Fibroblast of pulmonary artery (primary cell): ENCODE results near the gene YJU2.
"Not testable (repeated sequence)": the region's sequence is repeated elsewhere in the genome, so short reads cannot be mapped to it uniquely, and the experiment has no call there.

Experiments used
- DNase-seq: peaks from one replicate; pipeline ENCODE4 v3.0.0-alpha.2; 2010; ENCODE audit warnings: low read depth
- H3K4me3 ChIP-seq: replicated peaks from 2 replicates; pipeline ENCODE4 v1.5.1; 2011; ENCODE audit warnings: low read depth, mild to moderate bottlenecking, control low read depth, low read length, moderate library complexity
- TF ChIP-seq, protein P1 (sequence below): IDR thresholded peaks from 2 replicates; pipeline ENCODE4 v1.5.1; 2011; ENCODE audit warnings: mild to moderate bottlenecking, control low read depth, low read length, inconsistent platforms; ENCODE audit errors: missing control alignments

The YJU2 gene

DNA sequence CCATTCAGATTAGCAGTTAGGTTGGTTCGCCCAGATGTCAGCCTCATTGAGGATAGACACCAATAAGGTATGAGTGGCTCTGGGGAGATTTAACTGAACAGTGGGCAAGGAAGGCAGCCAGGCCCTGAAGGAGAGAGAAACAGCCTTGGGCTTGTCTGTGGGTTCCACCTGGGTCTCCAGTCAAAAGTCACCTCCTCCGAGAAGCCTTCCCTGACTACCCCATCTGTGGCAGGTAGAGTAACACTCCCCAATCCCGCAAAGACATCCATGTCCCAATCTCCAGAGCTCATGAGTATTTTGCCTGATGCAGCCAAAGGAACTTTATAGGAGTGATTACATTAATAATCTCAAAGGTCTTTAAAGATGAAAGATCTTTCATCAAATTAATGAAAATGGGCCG, 8.0 kb upstream of the YJU2 start:
- no peak for DNase-seq
- TF ChIP-seq, protein P1, sequence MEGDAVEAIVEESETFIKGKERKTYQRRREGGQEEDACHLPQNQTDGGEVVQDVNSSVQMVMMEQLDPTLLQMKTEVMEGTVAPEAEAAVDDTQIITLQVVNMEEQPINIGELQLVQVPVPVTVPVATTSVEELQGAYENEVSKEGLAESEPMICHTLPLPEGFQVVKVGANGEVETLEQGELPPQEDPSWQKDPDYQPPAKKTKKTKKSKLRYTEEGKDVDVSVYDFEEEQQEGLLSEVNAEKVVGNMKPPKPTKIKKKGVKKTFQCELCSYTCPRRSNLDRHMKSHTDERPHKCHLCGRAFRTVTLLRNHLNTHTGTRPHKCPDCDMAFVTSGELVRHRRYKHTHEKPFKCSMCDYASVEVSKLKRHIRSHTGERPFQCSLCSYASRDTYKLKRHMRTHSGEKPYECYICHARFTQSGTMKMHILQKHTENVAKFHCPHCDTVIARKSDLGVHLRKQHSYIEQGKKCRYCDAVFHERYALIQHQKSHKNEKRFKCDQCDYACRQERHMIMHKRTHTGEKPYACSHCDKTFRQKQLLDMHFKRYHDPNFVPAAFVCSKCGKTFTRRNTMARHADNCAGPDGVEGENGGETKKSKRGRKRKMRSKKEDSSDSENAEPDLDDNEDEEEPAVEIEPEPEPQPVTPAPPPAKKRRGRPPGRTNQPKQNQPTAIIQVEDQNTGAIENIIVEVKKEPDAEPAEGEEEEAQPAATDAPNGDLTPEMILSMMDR: no peak
- no peak overlapping the region for H3K4me3 ChIP-seq

GRCh38 chr19:4241824-4242430, 5.0 kb upstream of the YJU2 start:
- DNase-seq: no peak
- TF ChIP-seq, protein P1: no peak
- no peak overlapping the region for H3K4me3 ChIP-seq

GRCh38 chr19:4245938-4246337, 942 bp upstream of the YJU2 start:
- not testable (repeated sequence) for H3K4me3 ChIP-seq, DNase-seq

- H3K4me3 ChIP-seq: no peak overlapping the region
- TF ChIP-seq, protein P1: no peak
- no peak for DNase-seq
These were observed 9.7 kb downstream of the YJU2 start for GRCh38 chr19:4256563-4256962.

- TF ChIP-seq, protein P1: no peak
- no peak overlapping the region for H3K4me3 ChIP-seq
- DNase-seq: no peak
These were observed 10.1 kb downstream of the YJU2 start for GRCh38 chr19:4257025-4257424.

GRCh38 chr19:4258181-4258580, 11.3 kb downstream of the YJU2 start:
- DNase-seq: no peak
- TF ChIP-seq, protein P1: no peak
- H3K4me3 ChIP-seq: no peak overlapping the region

DNA sequence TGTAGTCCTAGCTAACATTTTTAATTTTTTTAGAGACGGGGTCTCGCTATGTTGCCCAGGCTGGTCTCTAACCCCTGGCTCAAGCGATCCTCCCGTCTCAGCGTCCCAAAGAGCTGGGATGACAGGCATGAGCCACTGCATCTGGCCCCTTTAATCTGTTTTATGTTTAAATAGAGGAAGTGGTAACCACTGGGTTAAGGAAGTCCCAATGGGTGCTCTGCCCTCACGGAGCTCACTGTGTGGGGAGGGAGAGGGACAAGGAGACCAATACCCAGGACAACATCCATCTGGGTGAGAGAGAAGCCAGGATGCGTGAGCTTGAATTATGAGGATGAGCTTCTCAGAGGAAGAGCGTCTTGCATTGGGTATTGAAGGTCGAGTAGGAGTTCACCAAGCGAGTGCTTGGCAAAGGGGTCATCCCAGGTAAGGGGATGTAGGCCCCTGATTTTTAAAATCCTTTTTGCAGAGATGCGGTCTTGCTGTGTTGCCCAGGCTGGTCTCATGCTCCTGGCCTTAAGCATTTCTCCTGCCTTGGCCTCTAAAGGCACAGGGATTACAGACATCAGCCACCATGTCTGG, 13.8 kb downstream of the YJU2 start:
- DNase-seq: no peak
- H3K4me3 ChIP-seq: no peak overlapping the region
- TF ChIP-seq, protein P1: no peak
